GM12878 (cell line): ENCODE measurements around the gene HERPUD2. TPM values are rescaled to one million over a fixed set of nuclear protein-coding genes. Genes with fewer than 3 reads are reported as not detected.
A peak's percentile ranks its signal among the peaks of the same experiment; 100 is the strongest.

Experiments used
- ATAC-seq: fragments of 200-7000 bp; cut with Tn5 transposase; 3 replicates; pipeline ENCODE4 v1.9.1; 2020; ENCODE audit warnings: mild to moderate bottlenecking, moderate library complexity
- BruUV-seq: library from RNA; stranded (reverse); fragments of 400-500 nt; replicated peaks from 2 replicates; lab custom pipeline; 2021; lab: Mats Ljungman, UMichigan
- CTCF ChIA-PET: fragments of 300-600 bp; sonication (Branson Sonifier 250); formaldehyde crosslinking; extraction: SDS; loops from one replicate; lab custom pipeline; 2021; ENCODE audit warnings: inconsistent platforms; lab: Yijun Ruan, JAX
- POLR2A ChIA-PET: fragments of 350-600 bp; formaldehyde crosslinking; extraction: SDS; loops from one replicate; lab custom pipeline; 2021; ENCODE audit warnings: inconsistent platforms; lab: Charles Lee
- RAD21 ChIA-PET: fragments of 300-600 bp; sonication (Branson Sonifier 250); formaldehyde crosslinking; loops from one replicate; lab custom pipeline; 2023; ENCODE audit warnings: antibody characterized with exemption; ENCODE audit not compliant: unreplicated experiment; lab: Charles Lee
- SMC1A ChIA-PET: fragments of 300-600 bp; sonication (Branson Sonifier 250); formaldehyde crosslinking; loops from one replicate; lab custom pipeline; 2023; ENCODE audit not compliant: unreplicated experiment, uncharacterized antibody; lab: Charles Lee
- DNase-seq: peaks from one replicate; pipeline ENCODE4 v3.0.0-alpha.2; 2011; ENCODE audit warnings: low read depth, low spot score
- FAIRE-seq: peaks from 3 replicates; lab custom pipeline; 2011; peaks lifted over from hg19 to GRCh38; lab: Jason Lieb, UNC
- H2AFZ ChIP-seq: 2 replicates; pipeline ENCODE4 v1.6.0; 2011; ENCODE audit warnings: low read depth, low read length, control low read depth; ENCODE audit not compliant: control insufficient read depth
- H3K27ac ChIP-seq: 2 replicates; pipeline ENCODE4 v1.5.1; 2011; ENCODE audit warnings: control low read depth; ENCODE audit not compliant: control insufficient read depth, insufficient read depth
- H3K27me3 ChIP-seq, 2 experiments: replicated peaks in 1 of 2; 2 replicates each; pipeline versions ENCODE4 v1.6.0 to v1.6.1; 2011; ENCODE audit warnings: low read length in 1 of 2; ENCODE audit not compliant: control insufficient read depth in 2 of 2, insufficient read depth in 2 of 2
- H3K36me3 ChIP-seq, 2 experiments: 2 replicates each; pipeline ENCODE4 v1.5.1; 2011; ENCODE audit warnings: low read length in 1 of 2; ENCODE audit not compliant: control insufficient read depth in 2 of 2, insufficient read depth in 2 of 2
- H3K4me1 ChIP-seq: 2 replicates; pipeline ENCODE4 v1.6.1; 2011; ENCODE audit warnings: mild to moderate bottlenecking, low read length, moderate library complexity, mixed read lengths; ENCODE audit not compliant: control insufficient read depth, insufficient read depth
- H3K4me2 ChIP-seq: 2 replicates; pipeline ENCODE4 v1.6.0; 2011; ENCODE audit warnings: control low read depth; ENCODE audit not compliant: control insufficient read depth, insufficient read depth
- H3K4me3 ChIP-seq: fragments of 200-600 bp; sonication (generic); 2 replicates; pipeline ENCODE4 v1.5.1; 2016
- H3K79me2 ChIP-seq: 2 replicates; pipeline ENCODE4 v1.6.0; 2011; ENCODE audit warnings: low read length; ENCODE audit not compliant: control insufficient read depth, insufficient read depth
- H3K9ac ChIP-seq: 2 replicates; pipeline ENCODE4 v1.8.0; 2011; ENCODE audit warnings: low read length, control low read depth, mixed read lengths; ENCODE audit not compliant: control insufficient read depth, insufficient read depth
- H3K9me3 ChIP-seq: replicated peaks from 3 replicates; pipeline ENCODE4 v1.5.1; 2011; ENCODE audit warnings: mild to moderate bottlenecking, low read length; ENCODE audit not compliant: control insufficient read depth, insufficient read depth
- H4K20me1 ChIP-seq: 2 replicates; pipeline ENCODE4 v1.6.0; 2011; ENCODE audit not compliant: control insufficient read depth, insufficient read depth
- ATF3 ChIP-seq: IDR thresholded peaks from 2 replicates; pipeline ENCODE4 v1.6.1; 2011; ENCODE audit warnings: low read depth, mild to moderate bottlenecking, low read length, moderate library complexity, borderline replicate concordance; ENCODE audit errors: extremely low read depth
- BACH1 ChIP-seq: fragments of 450-650 bp; IDR thresholded peaks from 2 replicates; pipeline ENCODE4 v1.6.1; 2017; ENCODE audit warnings: mild to moderate bottlenecking, borderline replicate concordance
- BHLHE40 ChIP-seq, 2 experiments: fragments of 450-650 bp in 1 of 2; IDR thresholded peaks; 2 replicates each; pipeline ENCODE4 v1.6.1; 2011 to 2017; ENCODE audit warnings: low read depth in 2 of 2, borderline replicate concordance in 1 of 2, improper control_type of control experiment in 1 of 2, low read length in 1 of 2, mild to moderate bottlenecking in 1 of 2
- CREB1 ChIP-seq: IDR thresholded peaks from 2 replicates; pipeline ENCODE4 v1.6.1; 2012; ENCODE audit warnings: low read depth, mild to moderate bottlenecking, inconsistent platforms
- HDAC6 ChIP-seq: fragments of 200-600 bp; sonication (generic); IDR thresholded peaks from one replicate; pipeline ENCODE4 v1.8.0; 2017; ENCODE audit warnings: antibody characterized with exemption; ENCODE audit not compliant: unreplicated experiment
- HDGF ChIP-seq: fragments of 450-650 bp; IDR thresholded peaks from 2 replicates; pipeline ENCODE4 v1.6.1; 2016; ENCODE audit warnings: antibody characterized with exemption
- IKZF2 ChIP-seq, 2 experiments: fragments of 450-650 bp; IDR thresholded peaks; 2 replicates each; pipeline ENCODE4 v1.6.1; 2017; ENCODE audit warnings: mild to moderate bottlenecking in 2 of 2, moderate library complexity in 2 of 2
- MTA3 ChIP-seq: IDR thresholded peaks from 2 replicates; pipeline ENCODE4 v1.6.1; 2012; ENCODE audit warnings: low read length, inconsistent platforms, borderline replicate concordance
- PAX5 ChIP-seq: IDR thresholded peaks from 2 replicates; pipeline ENCODE4 v1.6.1; 2011; ENCODE audit warnings: low read depth, low read length, borderline replicate concordance
- PKNOX1 ChIP-seq: fragments of 450-650 bp; IDR thresholded peaks from 2 replicates; pipeline ENCODE4 v1.6.1; 2016; ENCODE audit warnings: mild to moderate bottlenecking
- RELA ChIP-seq: fragments of 450-650 bp; IDR thresholded peaks from 2 replicates; pipeline ENCODE4 v1.8.0; 2014; ENCODE audit warnings: borderline replicate concordance; ENCODE audit not compliant: partially characterized antibody
- SKIL ChIP-seq: fragments of 450-650 bp; IDR thresholded peaks from 2 replicates; pipeline ENCODE4 v1.6.1; 2017; ENCODE audit warnings: mild to moderate bottlenecking, low read depth, inconsistent platforms; ENCODE audit not compliant: poor library complexity, severe bottlenecking
- SMC3 ChIP-seq: IDR thresholded peaks from 2 replicates; pipeline ENCODE4 v1.6.1; 2011; ENCODE audit warnings: low read length, improper control_type of control experiment, borderline replicate concordance
- TAF1 ChIP-seq: IDR thresholded peaks from 2 replicates; pipeline ENCODE4 v1.6.1; 2011; ENCODE audit warnings: mild to moderate bottlenecking, low read depth, low read length, borderline replicate concordance
- TCF3 ChIP-seq: IDR thresholded peaks from 2 replicates; pipeline ENCODE4 v1.6.1; 2012; ENCODE audit warnings: low read depth, mild to moderate bottlenecking, low read length, borderline replicate concordance; ENCODE audit not compliant: insufficient read depth
- USF2 ChIP-seq: IDR thresholded peaks from 2 replicates; pipeline ENCODE4 v1.6.1; 2011; ENCODE audit warnings: low read depth, low read length, improper control_type of control experiment, borderline replicate concordance
- YBX1 ChIP-seq: fragments of 450-650 bp; IDR thresholded peaks from 2 replicates; pipeline ENCODE4 v1.6.1; 2016; ENCODE audit warnings: antibody characterized with exemption
- ZBTB33 ChIP-seq: fragments of 450-650 bp; IDR thresholded peaks from 2 replicates; pipeline ENCODE4 v1.6.1; 2017; ENCODE audit warnings: mild to moderate bottlenecking
- WGBS: methylation state at CpG from one replicate; pipeline ENCODE4 v1.1.6; 2016; ENCODE audit warnings: low lambda C conversion rate; ENCODE audit not compliant: insufficient replicate concordance, insufficient coverage; ENCODE audit errors: missing lambda C conversion rate; 5-methylcytosine and 5-hydroxymethylcytosine counted together
- in situ Hi-C: fragments of 300-500 bp; cut with MboI; formaldehyde crosslinking; loops from 9 replicates; pipeline ENCODE4 v1.14.3; 2018; ENCODE audit warnings: mixed read lengths
- intact Hi-C: fragments of 100-400 bp; cut with micrococcal nuclease; formaldehyde crosslinking; loops from one replicate; pipeline ENCODE4 v1.14.2; 2022; ENCODE audit not compliant: unreplicated experiment
- polyA plus RNA-seq, 11 experiments: library from polyadenylated mRNA; depleted of rRNA in 4 of 11; unstranded in 6 of 11; stranded (reverse) in 5 of 11; fragments of >200 nt; fragmentation: Nextera tagmentation in 4 of 11; fragmentation: Illumina TruSeq in 1 of 11; extraction: Ambion mirVana in 4 of 11; extraction: Trizol in 1 of 11; gene quantifications; 1 replicate in 1 of 11; 2 replicates in 10 of 11; pipeline versions ENCODE4 v1.2.1 to v1.2.3, GENCODE V29; 2011 to 2016; ENCODE audit warnings: inconsistent platforms in 2 of 11, missing spikeins in 2 of 11, low read depth in 1 of 11
- total RNA-seq, 4 experiments: library from RNA; depleted of rRNA in 3 of 4; stranded (reverse); fragments of >200 nt in 3 of 4; fragmentation: Illumina TruSeq in 1 of 4; extraction: Trizol in 1 of 4; gene quantifications; 2 replicates each; pipeline versions ENCODE4 v1.2.1 to v1.2.3, GENCODE V29; 2013 to 2021

HERPUD2 gene
- total and polyA plus RNA-seq, 10 of the 15 experiments (the other 5 are each of a cell fraction or from before 2014, with no cell fraction given): 4.7 to 69.6 (median 13.9) TPM

GRCh38 chr7:35680403-35681013, 14.4 kb downstream of the HERPUD2 start:
- Histone ChIP-seq H3K36me3 (peaks cover 2 to 6% of the 10 kb centered on the region in 2 experiments; a peak in 2 of 4 replicates), H3K27me3 (no peaks in the 10 kb centered on the region), H3K27ac (no peak overlapping the region), H4K20me1 (no peaks in the 10 kb centered on the region), H3K79me2 (peaks cover 6% of the 10 kb centered on the region), H3K4me2 (no peak overlapping the region), H3K9ac (no peak overlapping the region), H2AFZ (no peak overlapping the region), H3K9me3 (peaks cover 2% of the 10 kb centered on the region; the same call in 2 of the 3 replicates), H3K4me3 (no peak overlapping the region), H3K4me1 (peaks cover 8% of the 10 kb centered on the region; the same call in 1 of the 2 replicates)
- FAIRE-seq: no peak
- POLR2A ChIA-PET: no interaction called here
- DNase-seq: no peak
- no TSS peak for BruUV-seq
- SMC1A ChIA-PET: no interaction called here
- in situ Hi-C loops (no loop called here), intact Hi-C loops (no loop called here)
- RAD21 ChIA-PET: interaction anchor here (1.5 kb wide), 1 partner anchor 46 kb away, joined by 4 read pairs; no protein-coding TSS in a partner anchor
- ATAC-seq: 0 out of 3 replicates have a peak, but pooled peaks have one; percentile 34
- 96% methylated on average over 2 of the region's 2 CpGs for WGBS
- CTCF ChIA-PET: no interaction called here
- TF ChIP-seq YBX1: no peak
- TF ChIP-seq TAF1: no peak
- TF ChIP-seq SMC3: no peak
- TF ChIP-seq HDAC6: no peak
- TF ChIP-seq BHLHE40 (IDR thresholded peaks at IDR 0.05; ENCODE audit: borderline replicate concordance in 1 of 2, low read depth in 2 of 2, low read length in 1 of 2): no peak
- TF ChIP-seq CREB1: no peak
- TF ChIP-seq PAX5: no peak
- TF ChIP-seq SKIL: no peak
- no peak for TF ChIP-seq RELA
- TF ChIP-seq TCF3: no peak
- no peak for TF ChIP-seq IKZF2 (IDR thresholded peaks at IDR 0.05)
- no peak for TF ChIP-seq BACH1
- no peak for TF ChIP-seq USF2
- no peak for TF ChIP-seq ZBTB33
- TF ChIP-seq ATF3: no peak
- TF ChIP-seq HDGF: no peak
- TF ChIP-seq PKNOX1: no peak
- TF ChIP-seq MTA3: no peak
